GM12878 (cell line): ENCODE data around the gene WFIKKN1. TPM values are rescaled to one million over a fixed set of nuclear protein-coding genes. Genes with fewer than 3 reads are reported as not detected.

Experiments
- BRCA1 ChIP-seq: IDR thresholded peaks from 2 replicates; pipeline ENCODE4 v1.6.1; 2011; ENCODE audit warnings: low read depth, low read length, improper control_type of control experiment
- EGR1 ChIP-seq, 2 experiments: IDR thresholded peaks; 1 replicate in 1 of 2; 2 replicates in 1 of 2; pipeline ENCODE4 v1.6.1; 2011 to 2012; ENCODE audit warnings: low read depth in 2 of 2, low read length in 2 of 2, borderline replicate concordance in 1 of 2, mild to moderate bottlenecking in 1 of 2, moderate library complexity in 1 of 2
- GATAD2B ChIP-seq: fragments of 450-650 bp; conservative IDR thresholded peaks from 2 replicates; pipeline ENCODE4 v1.6.1; 2017; ENCODE audit warnings: low read depth, mild to moderate bottlenecking, moderate library complexity
- IKZF1 ChIP-seq: fragments of 450-650 bp; conservative IDR thresholded peaks from 2 replicates; pipeline ENCODE4 v1.6.1; 2017; ENCODE audit warnings: antibody characterized with exemption, mild to moderate bottlenecking
- MYC ChIP-seq: IDR thresholded peaks from 2 replicates; pipeline ENCODE4 v1.6.1; 2011; ENCODE audit warnings: mild to moderate bottlenecking, low read length, moderate library complexity, inconsistent platforms; ENCODE audit not compliant: insufficient read depth, insufficient replicate concordance, insufficient read length, severe bottlenecking
- NFXL1 ChIP-seq: fragments of 450-650 bp; IDR thresholded peaks from 2 replicates; pipeline ENCODE4 v1.6.1; 2017; ENCODE audit warnings: antibody characterized with exemption, mild to moderate bottlenecking, borderline replicate concordance
- NR2F1 ChIP-seq: fragments of 450-650 bp; conservative IDR thresholded peaks from 2 replicates; pipeline ENCODE4 v1.6.1; 2017; ENCODE audit warnings: mild to moderate bottlenecking
- RFX5 ChIP-seq: IDR thresholded peaks from 2 replicates; pipeline ENCODE4 v1.6.1; 2011; ENCODE audit warnings: low read depth, low read length, improper control_type of control experiment
- SMARCA5 ChIP-seq: fragments of 450-650 bp; IDR thresholded peaks from 2 replicates; pipeline ENCODE4 v1.6.1; 2017; ENCODE audit warnings: mild to moderate bottlenecking
- SPI1 ChIP-seq: IDR thresholded peaks from 2 replicates; pipeline ENCODE4 v1.6.1; 2011; ENCODE audit warnings: low read depth, mild to moderate bottlenecking, low read length, moderate library complexity, borderline replicate concordance; ENCODE audit not compliant: insufficient read depth
- TCF3 ChIP-seq: IDR thresholded peaks from 2 replicates; pipeline ENCODE4 v1.6.1; 2012; ENCODE audit warnings: low read depth, mild to moderate bottlenecking, low read length, borderline replicate concordance; ENCODE audit not compliant: insufficient read depth
- polyA plus RNA-seq, 11 experiments: library from polyadenylated mRNA; depleted of rRNA in 4 of 11; unstranded in 6 of 11; stranded (reverse) in 5 of 11; fragments of >200 nt; fragmentation: Nextera tagmentation in 4 of 11; fragmentation: Illumina TruSeq in 1 of 11; extraction: Ambion mirVana in 4 of 11; extraction: Trizol in 1 of 11; gene quantifications; 1 replicate in 1 of 11; 2 replicates in 10 of 11; pipeline versions ENCODE4 v1.2.1 to v1.2.3, GENCODE V29; 2011 to 2016; ENCODE audit warnings: inconsistent platforms in 2 of 11, missing spikeins in 2 of 11, low read depth in 1 of 11
- total RNA-seq, 4 experiments: library from RNA; depleted of rRNA in 3 of 4; stranded (reverse); fragments of >200 nt in 3 of 4; fragmentation: Illumina TruSeq in 1 of 4; extraction: Trizol in 1 of 4; gene quantifications; 2 replicates each; pipeline versions ENCODE4 v1.2.1 to v1.2.3, GENCODE V29; 2013 to 2021
- TF ChIP-seq, protein P1 (sequence below), 3 experiments: IDR thresholded peaks in 2 of 3; conservative IDR thresholded peaks in 1 of 3; 2 replicates each; pipeline ENCODE4 v1.5.1; 2011; ENCODE audit warnings: low read depth in 3 of 3, low read length in 3 of 3, mild to moderate bottlenecking in 3 of 3, control low read depth in 2 of 3, moderate library complexity in 2 of 3, inconsistent platforms in 1 of 3, mixed read lengths in 1 of 3; ENCODE audit not compliant: control insufficient read depth in 2 of 3, insufficient read depth in 1 of 3; ENCODE audit errors: extremely low read depth in 1 of 3
- TF ChIP-seq, protein P2 (sequence below): IDR thresholded peaks from 2 replicates; pipeline ENCODE4 v1.6.1; 2011; ENCODE audit warnings: borderline replicate concordance, low read depth, mild to moderate bottlenecking, moderate library complexity, mixed read lengths, low read length; ENCODE audit not compliant: insufficient read depth; ENCODE audit errors: extremely low read length
- TF ChIP-seq, protein P3 (sequence below): fragments of 450-650 bp; IDR thresholded peaks from 2 replicates; pipeline ENCODE4 v1.6.1; 2018; ENCODE audit warnings: mild to moderate bottlenecking, low read depth, moderate library complexity; ENCODE audit not compliant: partially characterized antibody
- TF ChIP-seq, protein P4 (sequence below): IDR thresholded peaks from 2 replicates; pipeline ENCODE4 v1.6.1; 2011; ENCODE audit warnings: mild to moderate bottlenecking, low read depth, low read length, moderate library complexity; ENCODE audit not compliant: insufficient replicate concordance
- TF ChIP-seq, protein P5 (sequence below): fragments of 450-650 bp; IDR thresholded peaks from 2 replicates; pipeline ENCODE4 v1.6.1; 2017; ENCODE audit warnings: mild to moderate bottlenecking, moderate library complexity

The WFIKKN1 gene
- total and polyA plus RNA-seq, 10 of the 15 experiments (the other 5 are each of a cell fraction or from before 2014, with no cell fraction given): 0.01 to 0.41 (median 0.05) TPM; not detected in 2

DNA sequence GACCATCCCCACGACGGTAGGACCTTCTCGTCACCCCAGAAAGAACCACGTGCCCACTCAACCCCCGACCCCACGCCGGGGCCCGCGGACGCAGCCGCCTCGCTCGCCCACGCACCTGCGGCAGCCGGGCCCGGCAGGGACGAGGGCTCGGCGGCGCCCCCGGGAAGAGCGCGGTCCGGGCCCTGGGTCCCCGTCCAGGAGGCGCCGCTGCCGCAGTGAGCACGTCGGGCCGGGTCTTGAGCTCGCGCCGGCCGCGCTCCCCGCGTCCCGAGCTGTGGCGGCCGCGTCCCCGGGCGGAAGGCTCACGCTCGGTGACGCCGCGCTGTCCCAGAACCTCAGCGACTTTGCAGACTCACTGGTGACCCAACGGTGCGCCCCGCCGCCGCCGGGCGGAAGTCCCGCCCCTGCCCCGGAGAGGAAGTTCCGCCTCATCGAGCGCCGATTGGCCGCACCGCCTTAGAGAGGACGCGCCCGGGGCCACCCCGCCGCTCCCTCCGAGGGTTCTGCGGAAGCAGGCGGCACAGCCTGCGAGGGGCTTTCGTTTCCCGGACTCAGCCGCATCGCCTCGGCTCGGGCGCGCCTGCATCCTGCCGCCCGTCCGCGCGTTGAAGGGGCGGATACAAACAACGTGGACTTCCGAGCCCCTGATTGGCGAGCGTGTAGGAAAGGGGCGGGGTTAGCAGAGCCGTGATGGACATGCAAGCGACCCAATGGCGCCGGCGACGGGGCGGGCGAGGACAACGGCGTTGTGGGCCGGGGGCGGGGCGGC, 41.7 kb upstream of the WFIKKN1 start (continued):
- TF ChIP-seq MYC: peak; percentile 49
- no peak for TF ChIP-seq BRCA1
- TF ChIP-seq, protein P1, sequence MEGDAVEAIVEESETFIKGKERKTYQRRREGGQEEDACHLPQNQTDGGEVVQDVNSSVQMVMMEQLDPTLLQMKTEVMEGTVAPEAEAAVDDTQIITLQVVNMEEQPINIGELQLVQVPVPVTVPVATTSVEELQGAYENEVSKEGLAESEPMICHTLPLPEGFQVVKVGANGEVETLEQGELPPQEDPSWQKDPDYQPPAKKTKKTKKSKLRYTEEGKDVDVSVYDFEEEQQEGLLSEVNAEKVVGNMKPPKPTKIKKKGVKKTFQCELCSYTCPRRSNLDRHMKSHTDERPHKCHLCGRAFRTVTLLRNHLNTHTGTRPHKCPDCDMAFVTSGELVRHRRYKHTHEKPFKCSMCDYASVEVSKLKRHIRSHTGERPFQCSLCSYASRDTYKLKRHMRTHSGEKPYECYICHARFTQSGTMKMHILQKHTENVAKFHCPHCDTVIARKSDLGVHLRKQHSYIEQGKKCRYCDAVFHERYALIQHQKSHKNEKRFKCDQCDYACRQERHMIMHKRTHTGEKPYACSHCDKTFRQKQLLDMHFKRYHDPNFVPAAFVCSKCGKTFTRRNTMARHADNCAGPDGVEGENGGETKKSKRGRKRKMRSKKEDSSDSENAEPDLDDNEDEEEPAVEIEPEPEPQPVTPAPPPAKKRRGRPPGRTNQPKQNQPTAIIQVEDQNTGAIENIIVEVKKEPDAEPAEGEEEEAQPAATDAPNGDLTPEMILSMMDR (IDR thresholded peaks at IDR 0.05 in 2 of 3, conservative IDR thresholded peaks at IDR 0.05 in 1 of 3; ENCODE audit: control insufficient read depth in 2 of 3, extremely low read depth in 1 of 3, insufficient read depth in 1 of 3, low read depth in 3 of 3, low read length in 3 of 3): no peak
- TF ChIP-seq, protein P2, sequence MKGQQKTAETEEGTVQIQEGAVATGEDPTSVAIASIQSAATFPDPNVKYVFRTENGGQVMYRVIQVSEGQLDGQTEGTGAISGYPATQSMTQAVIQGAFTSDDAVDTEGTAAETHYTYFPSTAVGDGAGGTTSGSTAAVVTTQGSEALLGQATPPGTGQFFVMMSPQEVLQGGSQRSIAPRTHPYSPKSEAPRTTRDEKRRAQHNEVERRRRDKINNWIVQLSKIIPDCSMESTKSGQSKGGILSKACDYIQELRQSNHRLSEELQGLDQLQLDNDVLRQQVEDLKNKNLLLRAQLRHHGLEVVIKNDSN: peak; percentile 57
- TF ChIP-seq SPI1: peak; percentile 68; the same call in 1 of the 2 replicates
- TF ChIP-seq TCF3: 0 out of 2 replicates have a peak, but pooled peaks have one; percentile 6
- TF ChIP-seq EGR1 (IDR thresholded peaks at IDR 0.05; ENCODE audit: borderline replicate concordance in 1 of 2, low read depth in 2 of 2, low read length in 2 of 2): peak; percentile 62 to 94
- TF ChIP-seq RFX5: 0 out of 2 replicates have a peak, but pooled peaks have one; percentile 28
- TF ChIP-seq SMARCA5: peak; percentile 94
- peak; percentile 87 for TF ChIP-seq NR2F1
- peak; percentile 98 for TF ChIP-seq GATAD2B
- TF ChIP-seq, protein P3, sequence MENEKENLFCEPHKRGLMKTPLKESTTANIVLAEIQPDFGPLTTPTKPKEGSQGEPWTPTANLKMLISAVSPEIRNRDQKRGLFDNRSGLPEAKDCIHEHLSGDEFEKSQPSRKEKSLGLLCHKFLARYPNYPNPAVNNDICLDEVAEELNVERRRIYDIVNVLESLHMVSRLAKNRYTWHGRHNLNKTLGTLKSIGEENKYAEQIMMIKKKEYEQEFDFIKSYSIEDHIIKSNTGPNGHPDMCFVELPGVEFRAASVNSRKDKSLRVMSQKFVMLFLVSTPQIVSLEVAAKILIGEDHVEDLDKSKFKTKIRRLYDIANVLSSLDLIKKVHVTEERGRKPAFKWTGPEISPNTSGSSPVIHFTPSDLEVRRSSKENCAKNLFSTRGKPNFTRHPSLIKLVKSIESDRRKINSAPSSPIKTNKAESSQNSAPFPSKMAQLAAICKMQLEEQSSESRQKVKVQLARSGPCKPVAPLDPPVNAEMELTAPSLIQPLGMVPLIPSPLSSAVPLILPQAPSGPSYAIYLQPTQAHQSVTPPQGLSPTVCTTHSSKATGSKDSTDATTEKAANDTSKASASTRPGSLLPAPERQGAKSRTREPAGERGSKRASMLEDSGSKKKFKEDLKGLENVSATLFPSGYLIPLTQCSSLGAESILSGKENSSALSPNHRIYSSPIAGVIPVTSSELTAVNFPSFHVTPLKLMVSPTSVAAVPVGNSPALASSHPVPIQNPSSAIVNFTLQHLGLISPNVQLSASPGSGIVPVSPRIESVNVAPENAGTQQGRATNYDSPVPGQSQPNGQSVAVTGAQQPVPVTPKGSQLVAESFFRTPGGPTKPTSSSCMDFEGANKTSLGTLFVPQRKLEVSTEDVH: no peak
- TF ChIP-seq, protein P4, sequence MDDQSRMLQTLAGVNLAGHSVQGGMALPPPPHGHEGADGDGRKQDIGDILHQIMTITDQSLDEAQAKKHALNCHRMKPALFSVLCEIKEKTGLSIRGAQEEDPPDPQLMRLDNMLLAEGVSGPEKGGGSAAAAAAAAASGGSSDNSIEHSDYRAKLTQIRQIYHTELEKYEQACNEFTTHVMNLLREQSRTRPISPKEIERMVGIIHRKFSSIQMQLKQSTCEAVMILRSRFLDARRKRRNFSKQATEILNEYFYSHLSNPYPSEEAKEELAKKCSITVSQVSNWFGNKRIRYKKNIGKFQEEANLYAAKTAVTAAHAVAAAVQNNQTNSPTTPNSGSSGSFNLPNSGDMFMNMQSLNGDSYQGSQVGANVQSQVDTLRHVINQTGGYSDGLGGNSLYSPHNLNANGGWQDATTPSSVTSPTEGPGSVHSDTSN: peak; percentile 93
- TF ChIP-seq NFXL1: 0 out of 2 replicates have a peak, but pooled peaks have one; percentile 59
- peak; percentile 90 for TF ChIP-seq IKZF1
- TF ChIP-seq, protein P5, sequence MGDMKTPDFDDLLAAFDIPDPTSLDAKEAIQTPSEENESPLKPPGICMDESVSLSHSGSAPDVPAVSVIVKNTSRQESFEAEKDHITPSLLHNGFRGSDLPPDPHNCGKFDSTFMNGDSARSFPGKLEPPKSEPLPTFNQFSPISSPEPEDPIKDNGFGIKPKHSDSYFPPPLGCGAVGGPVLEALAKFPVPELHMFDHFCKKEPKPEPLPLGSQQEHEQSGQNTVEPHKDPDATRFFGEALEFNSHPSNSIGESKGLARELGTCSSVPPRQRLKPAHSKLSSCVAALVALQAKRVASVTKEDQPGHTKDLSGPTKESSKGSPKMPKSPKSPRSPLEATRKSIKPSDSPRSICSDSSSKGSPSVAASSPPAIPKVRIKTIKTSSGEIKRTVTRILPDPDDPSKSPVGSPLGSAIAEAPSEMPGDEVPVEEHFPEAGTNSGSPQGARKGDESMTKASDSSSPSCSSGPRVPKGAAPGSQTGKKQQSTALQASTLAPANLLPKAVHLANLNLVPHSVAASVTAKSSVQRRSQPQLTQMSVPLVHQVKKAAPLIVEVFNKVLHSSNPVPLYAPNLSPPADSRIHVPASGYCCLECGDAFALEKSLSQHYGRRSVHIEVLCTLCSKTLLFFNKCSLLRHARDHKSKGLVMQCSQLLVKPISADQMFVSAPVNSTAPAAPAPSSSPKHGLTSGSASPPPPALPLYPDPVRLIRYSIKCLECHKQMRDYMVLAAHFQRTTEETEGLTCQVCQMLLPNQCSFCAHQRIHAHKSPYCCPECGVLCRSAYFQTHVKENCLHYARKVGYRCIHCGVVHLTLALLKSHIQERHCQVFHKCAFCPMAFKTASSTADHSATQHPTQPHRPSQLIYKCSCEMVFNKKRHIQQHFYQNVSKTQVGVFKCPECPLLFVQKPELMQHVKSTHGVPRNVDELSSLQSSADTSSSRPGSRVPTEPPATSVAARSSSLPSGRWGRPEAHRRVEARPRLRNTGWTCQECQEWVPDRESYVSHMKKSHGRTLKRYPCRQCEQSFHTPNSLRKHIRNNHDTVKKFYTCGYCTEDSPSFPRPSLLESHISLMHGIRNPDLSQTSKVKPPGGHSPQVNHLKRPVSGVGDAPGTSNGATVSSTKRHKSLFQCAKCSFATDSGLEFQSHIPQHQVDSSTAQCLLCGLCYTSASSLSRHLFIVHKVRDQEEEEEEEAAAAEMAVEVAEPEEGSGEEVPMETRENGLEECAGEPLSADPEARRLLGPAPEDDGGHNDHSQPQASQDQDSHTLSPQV: 0 out of 2 replicates have a peak, but pooled peaks have one; percentile 43
- TF ChIP-seq, all 136 proteins: peak for 38
